HG02852 (cell line): ENCODE data around the gene PDE4B.

ENCODE experiments used
- ATAC-seq: cut with Tn5 transposase; IDR thresholded peaks from one replicate; pipeline ENCODE4 v1.9.1; 2021; ENCODE audit warnings: mild to moderate bottlenecking, moderate library complexity; ENCODE audit not compliant: unreplicated experiment

The PDE4B gene

DNA sequence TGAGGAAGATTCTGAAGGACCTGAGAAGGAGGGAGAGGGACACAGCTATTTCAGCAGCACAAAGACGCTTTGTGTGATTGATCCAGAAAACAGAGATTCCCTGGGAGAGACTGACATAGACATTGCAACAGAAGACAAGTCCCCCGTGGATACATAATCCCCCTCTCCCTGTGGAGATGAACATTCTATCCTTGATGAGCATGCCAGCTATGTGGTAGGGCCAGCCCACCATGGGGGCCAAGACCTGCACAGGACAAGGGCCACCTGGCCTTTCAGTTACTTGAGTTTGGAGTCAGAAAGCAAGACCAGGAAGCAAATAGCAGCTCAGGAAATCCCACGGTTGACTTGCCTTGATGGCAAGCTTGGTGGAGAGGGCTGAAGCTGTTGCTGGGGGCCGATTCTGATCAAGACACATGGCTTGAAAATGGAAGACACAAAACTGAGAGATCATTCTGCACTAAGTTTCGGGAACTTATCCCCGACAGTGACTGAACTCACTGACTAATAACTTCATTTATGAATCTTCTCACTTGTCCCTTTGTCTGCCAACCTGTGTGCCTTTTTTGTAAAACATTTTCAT lies 579.9 kb downstream of the PDE4B start:
- no peak for ATAC-seq

DNA sequence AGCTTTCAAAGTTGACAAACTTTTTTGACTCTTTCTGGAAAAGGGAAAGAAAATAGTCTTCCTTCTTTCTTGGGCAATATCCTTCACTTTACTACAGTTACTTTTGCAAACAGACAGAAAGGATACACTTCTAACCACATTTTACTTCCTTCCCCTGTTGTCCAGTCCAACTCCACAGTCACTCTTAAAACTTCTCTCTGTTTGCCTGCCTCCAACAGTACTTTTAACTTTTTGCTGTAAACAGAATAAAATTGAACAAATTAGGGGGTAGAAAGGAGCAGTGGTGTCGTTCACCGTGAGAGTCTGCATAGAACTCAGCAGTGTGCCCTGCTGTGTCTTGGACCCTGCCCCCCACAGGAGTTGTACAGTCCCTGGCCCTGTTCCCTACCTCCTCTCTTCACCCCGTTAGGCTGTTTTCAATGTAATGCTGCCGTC lies 580.5 kb downstream of the PDE4B start:
- ATAC-seq: no peak

DNA sequence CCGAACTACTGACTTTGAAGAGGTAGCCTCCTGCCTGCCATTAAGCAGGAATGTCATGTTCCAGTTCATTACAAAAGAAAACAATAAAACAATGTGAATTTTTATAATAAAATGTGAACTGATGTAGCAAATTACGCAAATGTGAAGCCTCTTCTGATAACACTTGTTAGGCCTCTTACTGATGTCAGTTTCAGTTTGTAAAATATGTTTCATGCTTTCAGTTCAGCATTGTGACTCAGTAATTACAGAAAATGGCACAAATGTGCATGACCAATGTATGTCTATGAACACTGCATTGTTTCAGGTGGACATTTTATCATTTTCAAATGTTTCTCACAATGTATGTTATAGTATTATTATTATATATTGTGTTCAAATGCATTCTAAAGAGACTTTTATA lies 581.5 kb downstream of the PDE4B start:
- peak; percentile 41 for ATAC-seq

DNA sequence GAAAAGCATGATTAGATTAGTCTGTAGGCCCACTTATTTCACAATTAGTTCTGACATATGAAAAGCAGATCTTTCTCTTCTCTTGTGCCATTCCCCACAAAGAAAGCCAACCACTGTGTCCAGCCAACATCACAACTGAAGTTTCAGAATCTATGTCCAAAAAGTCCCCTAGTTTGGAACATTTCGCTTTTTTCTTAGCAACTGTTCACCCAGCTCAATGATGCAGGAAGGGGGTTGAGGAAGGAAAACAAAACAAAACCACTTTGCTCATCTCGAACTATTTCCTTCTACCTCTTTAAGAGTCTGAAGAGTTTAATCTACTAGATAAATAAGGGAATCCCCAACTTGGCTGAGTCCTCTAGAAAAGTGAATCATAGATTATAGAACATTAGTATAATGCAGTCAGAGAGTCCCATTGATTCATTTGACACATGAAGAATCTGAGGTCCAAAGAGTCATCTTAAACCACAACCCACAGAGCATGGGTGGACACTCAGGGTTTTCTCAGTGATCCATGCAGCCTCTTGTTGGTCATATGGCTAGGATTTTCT lies 581.9 kb downstream of the PDE4B start:
- peak; percentile 55 for ATAC-seq

DNA sequence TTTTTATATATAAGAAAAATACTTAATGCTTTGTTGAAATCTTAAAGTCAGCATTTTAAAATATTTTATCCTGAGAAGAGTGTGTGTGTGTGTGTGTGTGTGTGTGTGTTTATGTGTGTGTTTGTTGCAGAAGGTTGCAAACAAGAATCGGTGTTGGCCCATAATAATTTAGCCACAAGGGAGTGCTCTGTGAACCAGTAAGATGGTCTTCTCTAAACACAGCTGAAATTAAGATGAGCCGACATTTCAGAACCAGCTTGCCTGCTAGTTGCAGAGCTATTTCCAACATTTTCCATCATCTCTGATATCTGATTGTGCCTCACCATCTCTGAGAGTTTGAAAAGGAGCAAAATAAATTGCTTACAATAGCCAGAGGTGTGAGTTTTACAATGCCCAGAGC lies 582.4 kb downstream of the PDE4B start:
- ATAC-seq: no peak

GRCh38 chr1:66380452-66381212 lies 587.9 kb downstream of the PDE4B start:
- peak; percentile 95 for ATAC-seq

- no peak for ATAC-seq
Measured at GRCh38 chr1:66381621-66382275, 589.1 kb downstream of the PDE4B start.

GRCh38 chr1:66383168-66383567 lies 590.5 kb downstream of the PDE4B start:
- ATAC-seq: no peak

DNA sequence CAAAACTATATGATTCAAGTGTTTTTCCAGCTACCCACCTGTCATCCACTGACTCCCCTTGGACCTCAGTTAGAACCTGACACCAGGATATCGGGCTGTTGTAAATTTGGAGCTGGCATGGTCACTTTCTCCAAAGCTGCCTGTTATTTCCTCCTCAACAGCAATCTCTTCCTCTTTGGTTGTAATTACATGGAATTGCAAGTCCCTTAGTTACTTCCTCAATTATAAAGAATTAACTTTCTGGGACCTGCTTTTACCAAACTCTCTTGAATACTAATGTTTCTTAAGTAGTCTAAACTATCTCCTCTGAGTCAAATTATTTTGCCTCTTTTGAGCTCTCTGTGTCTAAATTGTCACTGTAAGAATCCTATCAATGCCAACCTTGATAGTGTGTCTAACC lies 590.9 kb downstream of the PDE4B start:
- no peak for ATAC-seq

- no peak for ATAC-seq
Measured at GRCh38 chr1:66384258-66384921, 591.7 kb downstream of the PDE4B start.

- no peak for ATAC-seq
Measured at GRCh38 chr1:66386712-66387111, 594.0 kb downstream of the PDE4B start.

DNA sequence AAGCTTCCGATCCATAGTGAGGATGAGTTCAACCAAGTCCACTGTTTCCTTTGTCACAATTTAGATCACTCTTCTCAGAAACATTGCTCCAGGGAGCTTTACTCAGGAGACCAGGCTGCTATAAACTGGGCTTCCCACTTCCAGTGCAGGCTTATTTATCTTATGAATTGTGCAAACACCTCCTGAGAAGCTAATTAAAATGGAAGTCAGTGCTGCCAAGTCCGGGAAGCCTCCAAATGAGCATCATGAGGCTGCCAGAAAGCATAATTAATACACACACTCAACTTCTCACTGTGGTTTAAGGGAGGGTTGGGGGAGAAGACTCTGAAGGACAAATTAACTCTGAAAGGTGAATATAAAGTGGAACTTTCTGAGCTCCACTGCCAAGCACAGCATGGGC lies 596.2 kb downstream of the PDE4B start:
- no peak for ATAC-seq

DNA sequence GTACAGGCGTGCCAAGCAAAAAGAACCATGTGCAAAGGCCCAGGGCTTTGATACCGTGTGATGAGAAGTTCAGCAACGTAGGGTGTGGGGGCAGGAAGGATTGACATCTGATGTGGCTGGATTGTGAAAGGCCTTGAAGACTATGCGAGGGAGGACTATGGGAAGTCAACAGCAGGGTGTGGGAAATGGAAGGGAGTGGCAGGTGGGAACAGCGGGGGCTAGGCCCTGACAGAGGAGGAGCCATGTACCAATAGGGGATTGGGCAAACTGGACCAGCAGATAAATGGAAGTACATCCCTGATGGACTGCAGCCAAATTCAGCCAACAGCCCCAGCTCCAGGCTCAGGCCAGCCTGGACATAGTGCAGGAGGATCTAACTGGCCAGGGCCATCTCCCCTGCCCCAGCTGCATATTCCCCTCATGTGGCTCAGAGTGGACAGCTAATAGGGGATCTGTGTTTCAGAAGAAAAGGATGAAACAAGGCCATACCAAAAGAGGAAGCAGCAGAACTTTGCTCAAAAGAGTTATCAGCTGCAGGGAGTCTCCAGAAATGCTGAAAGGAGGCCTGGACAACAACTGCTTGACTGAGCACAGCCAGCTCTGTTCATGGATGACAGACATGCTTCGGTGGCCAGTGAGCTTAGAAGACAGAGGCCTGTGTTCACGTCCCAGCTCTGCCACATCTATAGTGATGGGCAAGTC lies 601.0 kb downstream of the PDE4B start:
- ATAC-seq: no peak

DNA sequence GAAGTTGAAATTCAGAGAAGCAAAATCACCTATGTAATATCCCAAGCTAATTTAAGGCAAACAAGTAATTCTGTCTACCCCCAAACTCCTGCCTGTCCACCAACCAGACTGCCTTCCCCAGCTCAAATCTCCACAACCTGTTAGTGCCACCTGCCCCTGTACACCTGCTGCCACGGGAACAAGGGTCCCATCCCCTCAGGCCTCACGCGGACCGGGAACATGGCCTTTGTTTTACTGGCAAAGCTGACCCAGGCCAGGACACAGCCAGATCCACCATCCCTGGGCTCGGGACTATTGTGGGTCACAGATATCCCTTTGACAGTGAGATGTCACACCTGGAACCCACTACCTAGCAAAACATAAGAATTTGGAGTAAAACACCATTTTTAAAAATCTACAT lies 601.9 kb downstream of the PDE4B start:
- no peak for ATAC-seq

DNA sequence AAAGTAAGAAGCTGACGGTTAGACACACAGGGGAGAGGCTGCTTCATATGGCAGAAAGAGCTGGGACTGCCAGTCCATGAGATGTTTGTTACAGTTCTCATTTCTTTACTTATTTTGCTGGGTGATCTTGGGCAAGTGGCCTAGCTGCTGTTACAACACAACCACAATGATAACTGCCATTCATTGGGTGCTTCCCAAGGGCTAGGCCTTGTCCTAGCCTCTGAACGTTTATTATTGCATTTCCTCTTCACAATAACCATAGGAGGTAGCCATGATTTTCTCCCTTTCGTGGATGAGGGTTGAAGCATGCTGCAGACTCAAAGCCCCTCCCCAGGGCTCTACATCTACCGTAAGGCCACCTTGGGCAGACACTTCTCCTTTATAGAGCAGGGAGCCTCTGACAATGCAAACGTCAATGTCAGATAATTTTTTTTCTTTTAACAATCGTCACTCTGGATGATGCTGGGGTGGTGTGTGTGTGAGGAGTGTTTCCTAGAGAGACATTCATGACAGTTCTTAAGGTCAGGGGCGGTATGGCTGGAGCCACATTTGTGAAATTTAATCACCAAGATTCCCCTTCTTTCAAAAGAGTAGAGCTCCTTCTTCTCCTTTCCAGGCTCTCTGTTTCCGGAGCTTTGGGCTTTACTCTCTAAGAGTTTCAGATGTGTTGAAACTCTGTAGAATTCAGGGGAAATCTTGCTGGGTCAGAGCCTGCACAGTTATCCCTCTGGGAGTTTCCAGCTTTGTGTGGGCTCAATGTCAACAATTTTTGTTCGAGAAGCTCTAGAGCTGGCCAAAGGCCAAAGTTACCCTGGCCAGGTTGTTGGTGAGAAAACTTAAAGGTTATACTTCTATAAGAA lies 602.7 kb downstream of the PDE4B start:
- ATAC-seq: no peak

DNA sequence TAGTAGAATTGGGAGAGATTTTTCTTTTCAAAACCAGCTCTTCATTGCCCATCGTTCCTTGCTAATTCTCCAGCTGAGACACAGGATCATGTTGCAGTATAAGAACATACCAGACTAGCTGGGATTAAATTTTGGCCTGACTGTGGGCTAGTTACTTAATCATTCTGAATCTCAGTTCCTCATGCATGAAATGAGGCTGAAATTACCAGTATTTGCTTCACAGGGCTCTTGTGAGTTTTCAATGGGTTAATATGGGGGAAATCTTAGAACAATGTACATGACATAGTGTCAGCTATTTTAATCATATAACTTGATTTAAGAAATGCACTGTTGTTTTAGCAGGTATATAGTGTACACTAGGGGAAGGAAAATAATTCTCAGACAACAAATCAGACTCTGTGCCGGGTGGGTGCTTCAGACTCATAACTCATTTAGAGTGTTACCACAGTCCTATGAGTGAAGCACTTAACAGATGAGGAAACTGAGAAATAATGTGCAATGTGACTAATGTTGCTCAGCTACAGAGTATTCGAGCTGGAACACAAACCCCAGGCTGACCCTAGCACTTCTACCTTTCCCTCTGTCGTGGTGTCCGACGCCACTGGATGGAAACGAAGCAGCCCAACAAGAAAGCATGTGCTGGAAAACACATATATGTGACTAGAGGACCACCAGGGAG lies 603.7 kb downstream of the PDE4B start:
- peak; percentile 54 for ATAC-seq

DNA sequence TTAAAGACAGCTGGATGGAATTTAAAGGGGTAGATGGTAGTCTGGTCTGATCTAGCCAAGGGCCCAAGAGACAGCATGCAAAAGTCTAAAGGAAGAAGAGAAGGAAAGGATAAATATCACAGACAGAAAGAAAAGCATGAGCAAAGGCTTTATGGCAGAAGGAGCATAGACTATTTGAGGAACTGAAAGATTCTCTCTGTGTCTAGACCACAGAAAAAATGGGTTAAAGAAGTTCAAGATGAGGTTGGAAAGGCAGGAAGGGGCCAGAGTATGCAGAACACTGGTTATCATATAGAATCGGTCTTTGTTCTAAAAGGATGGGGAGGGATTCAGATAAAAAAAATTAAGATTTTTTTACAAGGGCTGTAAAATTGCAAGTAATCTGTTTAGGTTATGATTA lies 604.5 kb downstream of the PDE4B start:
- ATAC-seq: peak; percentile 31

DNA sequence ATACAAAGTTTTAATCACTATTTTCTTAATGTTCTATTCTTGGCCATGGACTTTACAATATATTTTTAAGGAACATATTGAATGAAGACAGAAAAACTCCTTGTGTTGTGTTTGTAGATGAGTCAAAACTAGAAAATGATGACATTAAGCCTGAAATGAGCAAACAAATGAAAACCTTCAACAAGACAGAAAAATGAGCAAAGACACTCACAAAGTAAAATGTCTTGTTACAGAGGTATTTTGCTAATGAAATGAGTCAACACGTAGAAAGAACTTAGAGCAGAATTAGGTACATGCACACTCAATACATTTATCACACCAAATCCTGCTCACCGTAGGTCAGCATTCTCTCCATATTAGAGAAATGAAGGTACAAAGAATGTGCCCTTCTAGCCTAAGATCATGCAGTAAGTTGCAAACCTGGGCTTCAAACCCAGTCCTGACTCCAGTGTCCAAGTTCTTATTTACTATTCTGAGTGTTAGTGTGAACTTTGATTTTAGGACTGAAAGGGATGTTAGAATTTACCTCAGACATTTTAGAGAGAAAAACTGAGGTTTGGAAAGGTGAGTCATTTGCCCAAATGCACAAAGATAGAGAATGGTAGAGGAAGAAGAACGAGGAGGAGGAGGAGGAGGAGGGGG lies 607.3 kb downstream of the PDE4B start:
- peak; percentile 18 for ATAC-seq

DNA sequence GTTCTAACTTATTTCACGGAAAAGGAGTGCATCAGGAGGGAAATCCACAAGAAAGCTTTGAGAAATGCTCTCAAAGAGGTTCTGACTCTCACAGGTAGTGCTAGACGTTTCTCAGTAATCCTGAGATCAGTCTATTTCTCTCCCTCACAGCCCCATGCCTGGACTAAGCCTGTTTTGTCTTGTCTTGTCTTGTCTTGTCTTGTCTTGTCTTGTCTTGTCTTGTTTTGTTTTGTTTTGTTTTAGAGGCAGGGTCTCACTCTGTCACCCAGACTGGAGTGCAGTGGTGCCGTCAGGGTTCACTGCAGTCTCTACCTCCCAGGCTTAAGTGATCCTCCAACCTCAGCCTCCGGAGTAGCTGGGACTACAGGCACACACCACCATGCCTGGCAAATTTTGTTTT lies 608.0 kb downstream of the PDE4B start:
- ATAC-seq: no peak
